ENCODE results near the gene CENPS. TPM values are rescaled to one million over a fixed set of nuclear protein-coding genes. Genes with fewer than 3 reads are reported as not detected.

CENPS gene
- total and polyA plus RNA-seq, 2 of the 13 experiments (the other 11 are each of a cell fraction or from before 2014, with no cell fraction given): 3.3 to 22.0 TPM

DNA sequence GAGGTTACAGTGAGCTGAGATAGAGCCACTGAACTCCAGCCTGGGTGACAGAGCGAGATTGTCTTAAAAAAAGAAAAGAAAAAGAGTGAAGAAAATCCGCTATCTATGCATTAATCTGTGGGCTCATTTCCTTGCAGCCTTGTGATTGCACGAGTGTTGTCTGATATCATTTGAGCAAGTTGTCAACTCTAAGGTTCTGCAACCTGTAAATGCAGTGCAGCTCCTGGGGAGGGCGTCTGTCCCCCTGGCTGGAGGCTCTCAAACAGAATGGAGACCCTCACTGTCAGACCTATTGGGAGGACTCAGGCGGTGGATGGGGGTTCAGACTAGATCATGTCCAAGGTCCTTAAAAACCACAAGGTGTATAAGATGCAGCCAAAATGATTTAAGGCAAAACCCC, 25.8 kb downstream of the CENPS start:
- Histone ChIP-seq H3K9ac (ENCODE audit: insufficient read depth, low read depth, low read length) (no peak overlapping the region), H3K27me3 (ENCODE audit: control insufficient read depth in 1 of 2, insufficient read depth in 2 of 2, low read length in 2 of 2) (no peaks in the 10 kb centered on the region), H4K20me1 (ENCODE audit: insufficient read depth, low read length) (no peaks in the 10 kb centered on the region), H3K36me3 (replicated peaks in 1 of 2; ENCODE audit: control insufficient read depth in 1 of 2, insufficient read depth in 2 of 2, low read length in 2 of 2) (peaks cover 0 to under 1% of the 10 kb centered on the region in 2 experiments; a peak in 1 of 5 replicates), H3K4me2 (ENCODE audit: low read depth, low read length) (no peak overlapping the region), H3K4me3 (replicated peaks in 1 of 3; ENCODE audit: insufficient read depth in 1 of 3, low read depth in 2 of 3, low read length in 3 of 3) (no peak overlapping the region), H2AFZ (ENCODE audit: low read length) (no peak overlapping the region), H3K4me1 (ENCODE audit: insufficient read depth, low read length) (peaks cover 6% of the 10 kb centered on the region), H3K27ac (ENCODE audit: extremely low read length, insufficient read depth, low read length) (no peak overlapping the region), H3K9me3 (ENCODE audit: low read length) (no peaks in the 10 kb centered on the region), H3K79me2 (ENCODE audit: insufficient read depth, low read length) (no peaks in the 10 kb centered on the region)
- no peak for FAIRE-seq
- ChIA-PET POLR2A (no interaction called here), CTCF (ENCODE audit: low intra/inter-chr PET ratio, low total read pairs) (no interaction called here)
- ATAC-seq: no peak
- DNase-seq (ENCODE audit: low spot score): no peak
- BruUV-seq (replicated peaks): no TSS peak
- TF ChIP-seq, protein P1, sequence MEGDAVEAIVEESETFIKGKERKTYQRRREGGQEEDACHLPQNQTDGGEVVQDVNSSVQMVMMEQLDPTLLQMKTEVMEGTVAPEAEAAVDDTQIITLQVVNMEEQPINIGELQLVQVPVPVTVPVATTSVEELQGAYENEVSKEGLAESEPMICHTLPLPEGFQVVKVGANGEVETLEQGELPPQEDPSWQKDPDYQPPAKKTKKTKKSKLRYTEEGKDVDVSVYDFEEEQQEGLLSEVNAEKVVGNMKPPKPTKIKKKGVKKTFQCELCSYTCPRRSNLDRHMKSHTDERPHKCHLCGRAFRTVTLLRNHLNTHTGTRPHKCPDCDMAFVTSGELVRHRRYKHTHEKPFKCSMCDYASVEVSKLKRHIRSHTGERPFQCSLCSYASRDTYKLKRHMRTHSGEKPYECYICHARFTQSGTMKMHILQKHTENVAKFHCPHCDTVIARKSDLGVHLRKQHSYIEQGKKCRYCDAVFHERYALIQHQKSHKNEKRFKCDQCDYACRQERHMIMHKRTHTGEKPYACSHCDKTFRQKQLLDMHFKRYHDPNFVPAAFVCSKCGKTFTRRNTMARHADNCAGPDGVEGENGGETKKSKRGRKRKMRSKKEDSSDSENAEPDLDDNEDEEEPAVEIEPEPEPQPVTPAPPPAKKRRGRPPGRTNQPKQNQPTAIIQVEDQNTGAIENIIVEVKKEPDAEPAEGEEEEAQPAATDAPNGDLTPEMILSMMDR (CRISPR knock-in tag; IDR thresholded peaks at IDR 0.05): peak; percentile 17; the same call in 1 of the 2 replicates
- TF ChIP-seq, protein P2, sequence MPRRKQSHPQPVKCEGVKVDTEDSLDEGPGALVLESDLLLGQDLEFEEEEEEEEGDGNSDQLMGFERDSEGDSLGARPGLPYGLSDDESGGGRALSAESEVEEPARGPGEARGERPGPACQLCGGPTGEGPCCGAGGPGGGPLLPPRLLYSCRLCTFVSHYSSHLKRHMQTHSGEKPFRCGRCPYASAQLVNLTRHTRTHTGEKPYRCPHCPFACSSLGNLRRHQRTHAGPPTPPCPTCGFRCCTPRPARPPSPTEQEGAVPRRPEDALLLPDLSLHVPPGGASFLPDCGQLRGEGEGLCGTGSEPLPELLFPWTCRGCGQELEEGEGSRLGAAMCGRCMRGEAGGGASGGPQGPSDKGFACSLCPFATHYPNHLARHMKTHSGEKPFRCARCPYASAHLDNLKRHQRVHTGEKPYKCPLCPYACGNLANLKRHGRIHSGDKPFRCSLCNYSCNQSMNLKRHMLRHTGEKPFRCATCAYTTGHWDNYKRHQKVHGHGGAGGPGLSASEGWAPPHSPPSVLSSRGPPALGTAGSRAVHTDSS (CRISPR knock-in tag; conservative IDR thresholded peaks at IDR 0.05): no peak
- WGBS (ENCODE audit: low lambda C conversion rate): 92% methylated on average over 5 of the region's 5 CpGs
- intact Hi-C loops (cut with micrococcal nuclease; ENCODE audit: unreplicated experiment): no loop called here
- in situ Hi-C loops (cut with HindIII; ENCODE audit: extremely low pct_ligation_motif_present, low pct_unique_long_range_greater_than_20kb): no loop called here

DNA sequence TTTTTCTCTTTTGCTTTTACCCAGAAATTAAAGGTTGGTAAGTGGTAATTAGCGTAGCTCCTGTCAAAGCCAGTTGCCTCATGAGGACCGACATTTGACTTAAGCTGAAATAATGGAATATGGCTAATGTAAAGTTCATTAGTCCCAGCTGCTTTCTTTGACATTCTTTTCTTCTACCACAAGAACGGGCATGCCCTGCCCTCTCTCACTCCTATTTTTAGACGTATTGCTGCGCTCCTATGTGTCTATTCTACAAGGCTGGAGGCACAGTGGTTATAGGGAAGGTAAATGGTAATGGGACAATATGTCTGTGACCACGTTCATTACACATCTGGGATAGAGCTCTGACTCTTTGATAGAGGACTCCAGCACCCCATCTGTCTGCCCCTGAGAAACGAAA, 26.4 kb downstream of the CENPS start:
- 97% methylated on average over 7 of the region's 7 CpGs for WGBS (ENCODE audit: low lambda C conversion rate)
- intact Hi-C loops (cut with micrococcal nuclease; ENCODE audit: unreplicated experiment): no loop called here
- peaks cover 6% of the 10 kb centered on the region for H3K4me1 ChIP-seq (ENCODE audit: insufficient read depth, low read length)
- POLR2A ChIA-PET: no interaction called here
- in situ Hi-C loops (cut with HindIII; ENCODE audit: extremely low pct_ligation_motif_present, low pct_unique_long_range_greater_than_20kb): no loop called here
- no peaks in the 10 kb centered on the region for H3K79me2 ChIP-seq (ENCODE audit: insufficient read depth, low read length)
- H3K4me3 ChIP-seq (replicated peaks in 1 of 3; ENCODE audit: insufficient read depth in 1 of 3, low read depth in 2 of 3, low read length in 3 of 3): no peak overlapping the region
- no peak overlapping the region for H3K27ac ChIP-seq (ENCODE audit: extremely low read length, insufficient read depth, low read length)
- no peaks in the 10 kb centered on the region for H3K27me3 ChIP-seq (ENCODE audit: control insufficient read depth in 1 of 2, insufficient read depth in 2 of 2, low read length in 2 of 2)
- no peaks in the 10 kb centered on the region for H3K9me3 ChIP-seq (ENCODE audit: low read length)
- peaks cover 4 to 6% of the 10 kb centered on the region in 2 experiments; a peak in 3 of 5 replicates for H3K36me3 ChIP-seq (replicated peaks in 1 of 2; ENCODE audit: control insufficient read depth in 1 of 2, insufficient read depth in 2 of 2, low read length in 2 of 2)
- TF ChIP-seq CENPX (CRISPR knock-in tag; IDR thresholded peaks at IDR 0.05): no peak
- TF ChIP-seq ZNF720 (CRISPR knock-in tag; IDR thresholded peaks at IDR 0.05): no peak
- no peak for TF ChIP-seq ZNF274 (CRISPR knock-in tag; IDR thresholded peaks at IDR 0.05)
- TF ChIP-seq ZNF790 (CRISPR knock-in tag; IDR thresholded peaks at IDR 0.05; ENCODE audit: borderline replicate concordance): no peak
- TF ChIP-seq, protein P3, sequence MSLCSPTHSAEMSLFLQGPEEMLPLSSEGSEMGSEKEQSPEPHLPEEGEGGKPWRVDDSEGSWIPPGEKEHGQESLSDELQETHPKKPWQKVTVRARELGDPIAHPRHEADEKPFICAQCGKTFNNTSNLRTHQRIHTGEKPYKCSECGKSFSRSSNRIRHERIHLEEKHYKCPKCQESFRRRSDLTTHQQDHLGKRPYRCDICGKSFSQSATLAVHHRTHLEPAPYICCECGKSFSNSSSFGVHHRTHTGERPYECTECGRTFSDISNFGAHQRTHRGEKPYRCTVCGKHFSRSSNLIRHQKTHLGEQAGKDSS (CRISPR knock-in tag; IDR thresholded peaks at IDR 0.05; ENCODE audit: borderline replicate concordance, low read depth): no peak
- no peak for TF ChIP-seq ZNF564 (CRISPR knock-in tag; IDR thresholded peaks at IDR 0.05)
- TF ChIP-seq, protein P4, sequence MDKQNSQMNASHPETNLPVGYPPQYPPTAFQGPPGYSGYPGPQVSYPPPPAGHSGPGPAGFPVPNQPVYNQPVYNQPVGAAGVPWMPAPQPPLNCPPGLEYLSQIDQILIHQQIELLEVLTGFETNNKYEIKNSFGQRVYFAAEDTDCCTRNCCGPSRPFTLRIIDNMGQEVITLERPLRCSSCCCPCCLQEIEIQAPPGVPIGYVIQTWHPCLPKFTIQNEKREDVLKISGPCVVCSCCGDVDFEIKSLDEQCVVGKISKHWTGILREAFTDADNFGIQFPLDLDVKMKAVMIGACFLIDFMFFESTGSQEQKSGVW (CRISPR knock-in tag; IDR thresholded peaks at IDR 0.05; ENCODE audit: borderline replicate concordance): no peak
- TF ChIP-seq ZNF605 (CRISPR knock-in tag; IDR thresholded peaks at IDR 0.05): no peak
- H3K9ac ChIP-seq (ENCODE audit: insufficient read depth, low read depth, low read length): no peak overlapping the region
- TSS peak; percentile 38 for BruUV-seq (replicated peaks)
- DNase-seq (ENCODE audit: low spot score): no peak
- CTCF ChIA-PET (ENCODE audit: low intra/inter-chr PET ratio, low total read pairs): no interaction called here
- no peaks in the 10 kb centered on the region for H4K20me1 ChIP-seq (ENCODE audit: insufficient read depth, low read length)
- no peak for ATAC-seq
- no peak for FAIRE-seq
- H2AFZ ChIP-seq (ENCODE audit: low read length): no peak overlapping the region
- no peak overlapping the region for H3K4me2 ChIP-seq (ENCODE audit: low read depth, low read length)
